A549 (cell line): ENCODE results near the gene THUMPD2. TPM values are rescaled to one million over a fixed set of nuclear protein-coding genes. Genes with fewer than 3 reads are reported as not detected.
"Not testable (repeated sequence)": the region's sequence is repeated elsewhere in the genome, so short reads cannot be mapped to it uniquely, and the experiment has no call there.

Source experiments
- ATAC-seq, 2 experiments: fragments of 200-7000 bp in 1 of 2; fragments of >200 bp in 1 of 2; cut with Nextera tagmentation in 1 of 2; cut with Tn5 transposase in 1 of 2; 3 replicates each; pipeline versions ENCODE4 v1.8.0 to v1.9.1; 2018 to 2020; ENCODE audit warnings: mild to moderate bottlenecking in 1 of 2, moderate library complexity in 1 of 2
- CTCF ChIA-PET: fragments of 300-600 bp; sonication (Branson Sonifier 250); formaldehyde crosslinking; extraction: SDS; loops from one replicate; lab custom pipeline; 2021; ENCODE audit warnings: antibody characterized with exemption, inconsistent platforms; lab: Yijun Ruan, JAX
- POLR2A ChIA-PET: fragments of 350-600 bp; formaldehyde crosslinking; extraction: SDS; loops from one replicate; lab custom pipeline; 2021; ENCODE audit warnings: antibody characterized with exemption, inconsistent platforms; lab: Yijun Ruan, JAX
- DNase-seq, 2 experiments: peaks; one replicate each; pipeline versions ENCODE4 v3.0.0 to v3.0.0-alpha.2; 2011 to 2016; ENCODE audit warnings: low read depth in 1 of 2, low spot score in 1 of 2
- FAIRE-seq: peaks from 2 replicates; lab custom pipeline; 2011; peaks lifted over from hg19 to GRCh38; lab: Jason Lieb, UNC
- H3K27ac ChIP-seq, 2 experiments: fragments of >200 bp; sonication (Bioruptor Twin); formaldehyde crosslinking; 3 replicates each; pipeline ENCODE4 v1.5.1; 2016 to 2017
- H3K4me1 ChIP-seq: fragments of >200 bp; sonication (Bioruptor Twin); formaldehyde crosslinking; 3 replicates; pipeline ENCODE4 v1.6.1; 2016
- H3K4me2 ChIP-seq: fragments of >200 bp; sonication (Bioruptor Twin); formaldehyde crosslinking; 3 replicates; pipeline ENCODE4 v1.6.1; 2016
- H3K4me3 ChIP-seq: fragments of >200 bp; sonication (Bioruptor Twin); formaldehyde crosslinking; 3 replicates; pipeline ENCODE4 v1.5.1; 2016
- H3K9me3 ChIP-seq: fragments of >200 bp; sonication (Bioruptor Twin); formaldehyde crosslinking; 3 replicates; pipeline ENCODE4 v1.6.1; 2016
- BCL3 ChIP-seq: fragments of >200 bp; sonication (Bioruptor Twin); formaldehyde crosslinking; IDR thresholded peaks from 3 replicates; pipeline ENCODE4 v1.6.1; 2016
- EHF ChIP-seq: fragments of 250-450 bp; sonication (Bioruptor Pico); IDR thresholded peaks from 2 replicates; pipeline ENCODE4 v1.5.0; 2020; ENCODE audit warnings: mild to moderate bottlenecking
- EHMT2 ChIP-seq: fragments of 200-600 bp; sonication (generic); IDR thresholded peaks from 2 replicates; pipeline ENCODE4 v1.6.1; 2016; ENCODE audit warnings: antibody characterized with exemption, low read depth, mild to moderate bottlenecking, moderate library complexity
- ESRRA ChIP-seq: fragments of 150-350 bp; IDR thresholded peaks from 2 replicates; pipeline ENCODE4 v1.6.1; 2014; ENCODE audit warnings: mild to moderate bottlenecking, low read length, borderline replicate concordance
- FOSB ChIP-seq: fragments of 250-450 bp; sonication (Bioruptor Pico); IDR thresholded peaks from 2 replicates; pipeline ENCODE4 v1.5.0; 2020; ENCODE audit warnings: mild to moderate bottlenecking, moderate library complexity
- HEYL ChIP-seq: fragments of 250-450 bp; sonication (Bioruptor Pico); IDR thresholded peaks from 2 replicates; pipeline ENCODE4 v1.8.0; 2021; ENCODE audit warnings: mild to moderate bottlenecking, moderate library complexity
- HMGXB4 ChIP-seq: fragments of 250-450 bp; sonication (Bioruptor Pico); IDR thresholded peaks from 2 replicates; pipeline ENCODE4 v1.5.0; 2021; ENCODE audit warnings: mild to moderate bottlenecking, moderate library complexity, borderline replicate concordance
- HOXA7 ChIP-seq: fragments of 250-450 bp; sonication (Bioruptor Pico); IDR thresholded peaks from 2 replicates; pipeline ENCODE4 v1.5.0; 2020; ENCODE audit warnings: mild to moderate bottlenecking, moderate library complexity
- HOXB5 ChIP-seq: fragments of 250-450 bp; sonication (Bioruptor Pico); IDR thresholded peaks from 2 replicates; pipeline ENCODE4 v1.5.0; 2020; ENCODE audit warnings: mild to moderate bottlenecking, moderate library complexity
- JUNB ChIP-seq: fragments of >200 bp; sonication (Bioruptor Twin); formaldehyde crosslinking; IDR thresholded peaks from 2 replicates; pipeline ENCODE4 v1.6.1; 2016
- KDM5A ChIP-seq: fragments of 200-600 bp; sonication (generic); IDR thresholded peaks from 2 replicates; pipeline ENCODE4 v1.6.1; 2016; ENCODE audit warnings: antibody characterized with exemption, mild to moderate bottlenecking
- SMC3 ChIP-seq: fragments of >200 bp; sonication (Bioruptor Twin); formaldehyde crosslinking; IDR thresholded peaks from 3 replicates; pipeline ENCODE4 v1.6.1; 2018; ENCODE audit warnings: inconsistent platforms
- TFCP2L1 ChIP-seq: fragments of 250-450 bp; sonication (Bioruptor Pico); IDR thresholded peaks from 2 replicates; pipeline ENCODE4 v1.5.0; 2021; ENCODE audit warnings: mild to moderate bottlenecking
- ZC3H11A ChIP-seq: fragments of 450-650 bp; IDR thresholded peaks from 2 replicates; pipeline ENCODE4 v1.6.1; 2014; ENCODE audit warnings: antibody characterized with exemption, mild to moderate bottlenecking
- ZSCAN20 ChIP-seq: fragments of 250-450 bp; sonication (Bioruptor Pico); IDR thresholded peaks from 2 replicates; pipeline ENCODE4 v1.8.0; 2022; ENCODE audit warnings: mild to moderate bottlenecking, moderate library complexity
- WGBS: methylation state at CpG from one replicate; pipeline ENCODE4 v1.1.6; 2017; ENCODE audit errors: missing lambda C conversion rate; 5-methylcytosine and 5-hydroxymethylcytosine counted together
- polyA plus RNA-seq, 4 experiments: library from polyadenylated mRNA; depleted of rRNA in 3 of 4; stranded (reverse); fragments of >200 nt; fragmentation: RNase III in 1 of 4; extraction: RNeasy Plus Mini Kit Qiagen cat#74134 plus additional on column Dnase treatment in 1 of 4; gene quantifications; 2 replicates in 3 of 4; 3 replicates in 1 of 4; pipeline ENCODE4 v1.2.3, GENCODE V29; 2011 to 2017
- TF ChIP-seq, protein P1 (sequence below): IDR thresholded peaks from 2 replicates; pipeline ENCODE4 v1.6.1; 2012
- TF ChIP-seq, protein P2 (sequence below): fragments of >200 bp; sonication (Bioruptor Twin); formaldehyde crosslinking; IDR thresholded peaks from 2 replicates; pipeline ENCODE4 v1.6.1; 2016
- TF ChIP-seq, protein P3 (sequence below): fragments of 150-350 bp; IDR thresholded peaks from 2 replicates; pipeline ENCODE4 v1.6.1; 2014; ENCODE audit warnings: low read depth, mild to moderate bottlenecking, low read length

The THUMPD2 gene
- polyA plus RNA-seq, 2 of the 4 experiments (the other 2 are of a cell fraction), result 13.8 to 25.3 TPM

DNA sequence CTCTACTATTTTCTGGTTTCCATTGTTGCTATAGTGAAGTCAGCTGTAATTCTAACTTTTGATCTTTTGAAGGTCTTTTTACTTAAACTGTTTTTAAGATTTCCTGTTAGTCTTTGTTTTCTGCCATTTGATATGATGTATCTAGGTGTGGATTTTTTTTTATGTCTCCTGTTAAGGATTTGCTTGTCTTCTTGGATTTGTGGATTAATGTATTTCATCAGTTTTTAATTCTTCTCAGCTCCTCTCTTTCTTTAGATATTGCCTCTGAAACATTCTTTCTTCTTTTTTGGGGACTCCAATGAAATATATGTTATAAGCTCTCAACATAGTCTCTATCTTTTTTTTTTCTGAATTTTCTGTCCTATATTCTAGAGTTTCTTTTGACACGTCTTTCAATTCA lies 24.8 kb upstream of the THUMPD2 start:
- ATAC-seq, result no peak
- no peak for TF ChIP-seq HOXB5 (CRISPR knock-in tag)
- TF ChIP-seq JUNB, result no peak
- no peak for TF ChIP-seq ZC3H11A
- TF ChIP-seq, protein P1, sequence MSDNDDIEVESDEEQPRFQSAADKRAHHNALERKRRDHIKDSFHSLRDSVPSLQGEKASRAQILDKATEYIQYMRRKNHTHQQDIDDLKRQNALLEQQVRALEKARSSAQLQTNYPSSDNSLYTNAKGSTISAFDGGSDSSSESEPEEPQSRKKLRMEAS, result no peak
- TF ChIP-seq, all 56 proteins: peak for 0
- no peak overlapping the region for H3K4me3 ChIP-seq
- no peak for FAIRE-seq
- POLR2A ChIA-PET, result no interaction called here
- peaks cover 20% of the 10 kb centered on the region for H3K9me3 ChIP-seq
- 20% methylated on average over 1 of the region's 1 CpG for WGBS
- H3K4me1 ChIP-seq, result no peaks in the 10 kb centered on the region
- H3K4me2 ChIP-seq, result no peak overlapping the region
- H3K27ac ChIP-seq, result no peak overlapping the region
- CTCF ChIA-PET, result no interaction called here
- DNase-seq, result no peak

DNA sequence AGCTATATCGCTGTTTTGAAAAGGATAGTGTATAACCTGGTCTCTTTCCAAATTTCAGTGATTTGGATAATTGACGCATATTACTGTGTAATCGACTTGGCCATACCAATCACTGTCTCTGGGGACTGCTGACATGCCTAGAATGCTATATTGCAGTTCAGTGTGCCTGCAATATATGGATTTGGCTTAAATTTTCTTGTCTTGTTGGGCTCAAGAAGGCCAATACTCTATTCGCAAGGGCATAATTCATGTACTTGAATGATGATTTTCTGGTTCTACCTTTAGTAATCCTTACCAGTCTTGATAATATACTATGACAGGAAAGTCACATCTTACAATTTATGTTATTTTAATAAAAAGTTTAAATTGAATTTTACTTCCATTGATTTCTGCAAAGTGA lies 21.7 kb upstream of the THUMPD2 start:
- FAIRE-seq, result no peak

GRCh38 chr2:39796134-39796533 lies 17.1 kb upstream of the THUMPD2 start:
- DNase-seq, result no peak
- CTCF ChIA-PET, result interaction anchor here (0.9 kb wide), 1 partner anchor 17 kb away, joined by 3 read pairs; no protein-coding TSS in a partner anchor
- TF ChIP-seq TFCP2L1 (CRISPR knock-in tag) (no peak), FOSB (no peak), SMC3 (no peak)
- TF ChIP-seq, all 56 proteins: peak for 0
- no peak overlapping the region for H3K4me3 ChIP-seq
- POLR2A ChIA-PET, result no interaction called here
- FAIRE-seq (no peak), ATAC-seq (no peak)
- no peak overlapping the region for H3K27ac ChIP-seq
- no peaks in the 10 kb centered on the region for H3K4me1 ChIP-seq
- H3K4me2 ChIP-seq, result no peak overlapping the region
- 31% methylated on average over 1 of the region's 1 CpG for WGBS
- no peaks in the 10 kb centered on the region for H3K9me3 ChIP-seq

More for the DNA sequence above, 21.7 kb upstream of the THUMPD2 start:
- Histone ChIP-seq H3K9me3 (peaks cover 10% of the 10 kb centered on the region), H3K4me2 (no peak overlapping the region), H3K4me3 (no peak overlapping the region), H3K27ac (no peak overlapping the region), H3K4me1 (no peaks in the 10 kb centered on the region)
- no peak for ATAC-seq
- DNase-seq, result no peak
- ChIA-PET POLR2A (no interaction called here), CTCF (interaction anchor here (0.6 kb wide), 1 partner anchor 1264 kb away, joined by 4 read pairs; no protein-coding TSS in a partner anchor)
- 71% methylated on average over 4 of the region's 4 CpGs for WGBS
- TF ChIP-seq, protein P2, sequence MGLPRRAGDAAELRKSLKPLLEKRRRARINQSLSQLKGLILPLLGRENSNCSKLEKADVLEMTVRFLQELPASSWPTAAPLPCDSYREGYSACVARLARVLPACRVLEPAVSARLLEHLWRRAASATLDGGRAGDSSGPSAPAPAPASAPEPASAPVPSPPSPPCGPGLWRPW, result no peak
- no peak for TF ChIP-seq TFCP2L1 (CRISPR knock-in tag)
- no peak for TF ChIP-seq EHF (CRISPR knock-in tag)
- TF ChIP-seq HMGXB4 (CRISPR knock-in tag), result no peak

DNA sequence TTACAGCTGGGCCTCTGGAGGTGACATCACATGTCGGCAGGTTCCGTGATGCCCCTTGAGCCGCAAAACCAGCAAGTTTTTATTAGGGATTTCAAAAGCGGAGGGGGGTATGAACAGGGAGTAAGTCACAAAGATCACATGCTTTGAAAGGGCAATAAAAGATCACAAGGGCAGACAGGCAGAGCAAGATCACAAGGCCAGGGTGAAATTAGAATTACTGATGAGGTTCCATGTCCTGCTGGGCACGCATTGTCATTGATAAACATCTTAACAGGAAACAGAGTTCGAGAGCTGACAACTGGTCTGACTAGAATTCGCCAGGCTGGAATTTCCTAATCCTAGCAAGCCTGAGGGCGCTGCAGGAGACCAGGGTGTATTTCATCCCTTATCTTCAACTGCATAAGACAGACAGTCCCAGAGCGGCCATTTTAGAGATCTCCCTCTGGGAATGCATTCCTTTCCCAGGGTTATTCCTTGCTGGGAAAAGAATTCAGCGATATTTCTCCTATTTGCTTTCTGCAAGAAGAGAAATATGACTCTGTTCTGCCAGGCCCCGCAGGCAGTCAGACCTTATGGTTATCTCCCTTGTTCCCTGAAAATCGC lies 11.3 kb upstream of the THUMPD2 start:
- H3K4me1 ChIP-seq, H3K9me3 ChIP-seq, ATAC-seq, DNase-seq, H3K27ac ChIP-seq, H3K4me3 ChIP-seq, POLR2A ChIA-PET, H3K4me2 ChIP-seq, FAIRE-seq: not testable (repeated sequence)
- WGBS, result 72% methylated on average over 12 of the region's 12 CpGs
- CTCF ChIA-PET, result interaction anchor here (0.7 kb wide), 1 partner anchor 363 kb away, joined by 3 read pairs; no protein-coding TSS in a partner anchor

DNA sequence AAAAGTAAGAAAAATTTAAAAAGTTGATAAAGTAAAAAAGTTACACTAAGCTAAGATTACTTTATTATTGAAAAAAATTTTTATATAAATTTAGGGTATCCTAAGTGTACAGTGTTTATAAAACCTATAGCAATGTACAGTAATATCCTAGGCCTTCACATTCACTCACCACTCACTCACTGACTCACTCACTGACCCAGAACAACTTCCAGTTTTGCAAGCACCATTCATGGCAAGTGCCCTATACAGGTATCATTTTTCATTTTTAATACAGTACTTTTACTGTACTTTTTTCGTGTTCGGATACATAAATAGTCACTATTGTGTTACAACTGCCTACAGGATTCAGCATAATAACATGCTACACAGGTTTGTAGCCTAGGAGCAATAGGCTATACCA lies 8.9 kb upstream of the THUMPD2 start:
- H3K4me3 ChIP-seq, result no peak overlapping the region
- FAIRE-seq, result no peak
- no peaks in the 10 kb centered on the region for H3K9me3 ChIP-seq
- POLR2A ChIA-PET, result no interaction called here
- ATAC-seq, result no peak
- CTCF ChIA-PET, result no interaction called here
- 75% methylated on average over 2 of the region's 2 CpGs for WGBS
- DNase-seq, result no peak
- peaks cover 3% of the 10 kb centered on the region; the same call in 1 of the 3 replicates for H3K4me1 ChIP-seq
- TF ChIP-seq, protein P3, sequence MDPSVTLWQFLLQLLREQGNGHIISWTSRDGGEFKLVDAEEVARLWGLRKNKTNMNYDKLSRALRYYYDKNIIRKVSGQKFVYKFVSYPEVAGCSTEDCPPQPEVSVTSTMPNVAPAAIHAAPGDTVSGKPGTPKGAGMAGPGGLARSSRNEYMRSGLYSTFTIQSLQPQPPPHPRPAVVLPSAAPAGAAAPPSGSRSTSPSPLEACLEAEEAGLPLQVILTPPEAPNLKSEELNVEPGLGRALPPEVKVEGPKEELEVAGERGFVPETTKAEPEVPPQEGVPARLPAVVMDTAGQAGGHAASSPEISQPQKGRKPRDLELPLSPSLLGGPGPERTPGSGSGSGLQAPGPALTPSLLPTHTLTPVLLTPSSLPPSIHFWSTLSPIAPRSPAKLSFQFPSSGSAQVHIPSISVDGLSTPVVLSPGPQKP, result no peak
- TF ChIP-seq ESRRA, result no peak
- no peak for TF ChIP-seq SMC3
- no peak for TF ChIP-seq EHMT2
- TF ChIP-seq ZSCAN20, result no peak
- TF ChIP-seq HEYL, result no peak
- no peak for TF ChIP-seq HOXA7 (CRISPR knock-in tag)
- TF ChIP-seq BCL3, result no peak
- TF ChIP-seq KDM5A, result no peak
- H3K4me2 ChIP-seq, result no peak overlapping the region
- H3K27ac ChIP-seq, result no peak overlapping the region
